Gastroesophageal sphincter (tissue), 4 donors: ENCODE measurements around the gene OBP2B. TPM values are rescaled to one million over a fixed set of nuclear protein-coding genes. Genes with fewer than 3 reads are reported as not detected.
"Not testable (repeated sequence)": the region's sequence is repeated elsewhere in the genome, so short reads cannot be mapped to it uniquely, and the experiment has no call there.

Experiments
- ATAC-seq: fragments of 150-250 bp; one replicate; pipeline ENCODE4 v1.9.1; 2016; ENCODE audit warnings: mild to moderate bottlenecking, moderate library complexity
- H3K27ac ChIP-seq, 4 donors: fragments of 200-600 bp; sonication (generic) in 3 of 4; 1 replicate in 3 of 4; 2 replicates in 1 of 4; pipeline ENCODE4 v1.5.1; 2016 to 2019
- H3K27me3 ChIP-seq: fragments of 200-600 bp; sonication (generic); one replicate; pipeline ENCODE4 v1.5.1; 2019
- H3K36me3 ChIP-seq, 2 donors: fragments of 200-600 bp; sonication (generic); one replicate each; pipeline ENCODE4 v1.5.1; 2019; ENCODE audit warnings: control low read depth in 1 of 2
- H3K4me1 ChIP-seq, 3 donors: fragments of 200-600 bp; sonication (generic); 1 replicate in 2 of 3; 2 replicates in 1 of 3; pipeline ENCODE4 v1.5.1; 2016 to 2019; ENCODE audit warnings: control low read depth in 2 of 3
- H3K4me3 ChIP-seq, 2 donors: fragments of 200-600 bp; sonication (generic); one replicate each; pipeline ENCODE4 v1.5.1; 2019; ENCODE audit warnings: mild to moderate bottlenecking in 1 of 2, moderate library complexity in 1 of 2
- H3K9me3 ChIP-seq, 3 donors: fragments of 200-600 bp; sonication (generic); one replicate each; pipeline ENCODE4 v1.5.1; 2017 to 2019; ENCODE audit warnings: control low read depth in 2 of 3
- EP300 ChIP-seq: sonication (generic); formaldehyde crosslinking; IDR thresholded peaks from one replicate; pipeline ENCODE4 v1.6.1; 2017; ENCODE audit warnings: antibody characterized with exemption, mild to moderate bottlenecking
- POLR2A ChIP-seq, 2 donors: fragments of 450-650 bp; IDR thresholded peaks; one replicate each; pipeline ENCODE4 v1.6.1; 2017; ENCODE audit warnings: antibody characterized with exemption in 2 of 2, mild to moderate bottlenecking in 2 of 2, moderate library complexity in 1 of 2
- POLR2AphosphoS5 ChIP-seq: sonication (generic); formaldehyde crosslinking; IDR thresholded peaks from one replicate; pipeline ENCODE4 v1.6.1; 2017; ENCODE audit warnings: antibody characterized with exemption
- WGBS, 2 donors: methylation state at CpG; one replicate each; pipeline ENCODE4 v1.1.5; 2018; ENCODE audit warnings: low coverage in 1 of 2; 5-methylcytosine and 5-hydroxymethylcytosine counted together
- total RNA-seq, 4 donors: library from RNA; depleted of rRNA; stranded (reverse); fragments of >200 nt; gene quantifications; one replicate each; pipeline ENCODE4 v1.1.0, GENCODE V29; 2016
- TF ChIP-seq, protein P1 (sequence below), 4 experiments: fragments of 200-600 bp in 2 of 4; fragments of 450-650 bp in 2 of 4; sonication (generic) in 1 of 4; IDR thresholded peaks; one replicate each; pipeline ENCODE4 v1.5.1; 2017 to 2019; ENCODE audit warnings: antibody characterized with exemption in 4 of 4, mild to moderate bottlenecking in 2 of 4, moderate library complexity in 2 of 4

The OBP2B gene
- total RNA-seq, 4 donors from 2014 or later: not detected

GRCh38 chr9:133239533-133240090, 30.6 kb upstream of the OBP2B start:
- no peak for ATAC-seq
- Histone ChIP-seq H3K4me3 (peak overlapping the region in 1 of 2 donors; percentile 39), H3K27me3 (peaks cover 79% of the 10 kb centered on the region), H3K36me3 (no peaks in the 10 kb centered on the region), H3K9me3 (no peaks in the 10 kb centered on the region), H3K4me1 (peaks cover 0 to 16% (median 0%) of the 10 kb centered on the region in 3 donors), H3K27ac (peak overlapping the region in 1 of 4 donors; percentile 75)
- TF ChIP-seq POLR2AphosphoS5 (no peak), EP300 (no peak), POLR2A (IDR thresholded peaks at IDR 0.05) (no peak)
- TF ChIP-seq, protein P1, sequence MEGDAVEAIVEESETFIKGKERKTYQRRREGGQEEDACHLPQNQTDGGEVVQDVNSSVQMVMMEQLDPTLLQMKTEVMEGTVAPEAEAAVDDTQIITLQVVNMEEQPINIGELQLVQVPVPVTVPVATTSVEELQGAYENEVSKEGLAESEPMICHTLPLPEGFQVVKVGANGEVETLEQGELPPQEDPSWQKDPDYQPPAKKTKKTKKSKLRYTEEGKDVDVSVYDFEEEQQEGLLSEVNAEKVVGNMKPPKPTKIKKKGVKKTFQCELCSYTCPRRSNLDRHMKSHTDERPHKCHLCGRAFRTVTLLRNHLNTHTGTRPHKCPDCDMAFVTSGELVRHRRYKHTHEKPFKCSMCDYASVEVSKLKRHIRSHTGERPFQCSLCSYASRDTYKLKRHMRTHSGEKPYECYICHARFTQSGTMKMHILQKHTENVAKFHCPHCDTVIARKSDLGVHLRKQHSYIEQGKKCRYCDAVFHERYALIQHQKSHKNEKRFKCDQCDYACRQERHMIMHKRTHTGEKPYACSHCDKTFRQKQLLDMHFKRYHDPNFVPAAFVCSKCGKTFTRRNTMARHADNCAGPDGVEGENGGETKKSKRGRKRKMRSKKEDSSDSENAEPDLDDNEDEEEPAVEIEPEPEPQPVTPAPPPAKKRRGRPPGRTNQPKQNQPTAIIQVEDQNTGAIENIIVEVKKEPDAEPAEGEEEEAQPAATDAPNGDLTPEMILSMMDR (IDR thresholded peaks at IDR 0.05): no peak
- WGBS, 2 donors: 87 to 90% methylated on average over 8 to 15 of the region's 18 CpGs

DNA sequence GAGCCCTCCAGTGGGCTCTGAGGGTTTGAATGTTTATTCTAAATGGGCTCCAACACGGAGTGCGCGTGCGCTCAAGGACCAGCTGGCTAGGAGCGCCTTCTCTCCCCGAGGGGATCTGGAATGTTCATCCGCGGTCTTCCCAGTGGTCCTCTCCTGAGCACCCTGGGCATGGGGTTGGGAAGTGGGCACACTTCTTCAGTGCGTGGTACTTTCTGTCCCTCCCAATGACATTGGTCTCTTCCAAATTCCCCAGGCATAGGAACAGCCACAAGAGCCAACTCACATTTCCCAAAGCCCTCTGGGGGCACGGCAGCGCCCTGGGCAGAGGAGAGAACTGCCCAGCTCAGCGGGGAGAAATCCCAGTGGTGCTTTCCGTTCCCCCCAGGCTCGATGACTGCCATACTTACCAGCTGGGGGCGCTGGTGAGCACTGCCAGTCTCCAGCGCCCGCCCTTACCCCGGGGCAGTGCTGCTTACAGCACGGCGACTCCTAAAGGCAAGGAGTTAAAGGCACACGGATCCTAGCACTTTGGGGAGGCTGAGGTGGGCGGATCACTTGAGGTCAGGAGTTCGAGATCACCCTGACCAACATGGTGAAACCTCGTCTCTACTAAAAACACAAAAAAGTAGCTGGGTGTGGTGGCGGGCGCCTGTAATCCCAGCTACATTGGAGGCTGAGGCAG, 29.9 kb upstream of the OBP2B start:
- peaks cover 82% of the 10 kb centered on the region for H3K27me3 ChIP-seq
- H3K27ac ChIP-seq: peak overlapping the region in 3 of 4 donors; percentile 53 to 75 (median 60)
- WGBS, 2 donors: 13 to 15% methylated on average over 5 to 19 of the region's 26 CpGs
- H3K4me1 ChIP-seq: peaks cover 0 to 16% (median 0%) of the 10 kb centered on the region in 3 donors
- H3K4me3 ChIP-seq: peak overlapping the region in 1 of 2 donors; percentile 39
- peak; percentile 53 for ATAC-seq
- no peaks in the 10 kb centered on the region for H3K9me3 ChIP-seq
- H3K36me3 ChIP-seq: no peaks in the 10 kb centered on the region
- TF ChIP-seq, protein P1 (IDR thresholded peaks at IDR 0.05): peak in 3 of 4 experiments; percentile 17 to 58 (median 45)
- no peak for TF ChIP-seq POLR2A (IDR thresholded peaks at IDR 0.05)

DNA sequence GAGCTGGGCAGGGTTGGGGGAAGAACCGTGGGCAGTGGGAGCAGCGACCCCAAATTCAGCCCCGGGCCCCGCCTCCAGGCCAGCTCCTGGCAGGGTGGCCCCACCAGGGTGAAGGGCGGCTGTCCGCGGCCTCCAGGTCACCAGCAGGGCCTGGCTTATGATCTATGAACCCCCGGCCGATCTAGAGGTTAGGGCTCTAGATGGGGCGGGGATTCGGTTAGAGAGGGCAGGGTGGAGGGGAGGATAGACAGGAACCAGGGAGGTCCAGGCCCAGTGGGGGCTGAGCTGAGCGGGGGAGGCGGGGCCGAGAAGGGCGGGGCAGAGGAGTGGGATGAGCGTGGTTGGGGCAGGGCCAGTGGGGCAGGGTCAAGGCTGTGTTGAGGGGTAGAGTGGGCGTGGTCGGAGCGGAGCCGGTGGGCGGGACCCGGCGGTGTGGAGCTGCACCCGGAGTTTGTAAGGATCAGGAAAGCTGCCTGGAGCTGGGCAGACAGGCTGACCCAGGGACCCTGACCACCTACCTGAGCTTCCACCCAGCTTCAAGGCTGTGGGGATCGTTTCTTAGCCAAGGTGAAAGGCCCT, 29.3 kb upstream of the OBP2B start:
- peaks cover 0 to 16% (median 0%) of the 10 kb centered on the region in 3 donors for H3K4me1 ChIP-seq
- no peaks in the 10 kb centered on the region for H3K36me3 ChIP-seq
- WGBS, 2 donors: 0 to 24% methylated on average over 9 to 11 of the region's 25 CpGs
- peak overlapping the region in 3 of 4 donors; percentile 53 to 75 (median 60) for H3K27ac ChIP-seq
- peak overlapping the region in 1 of 2 donors; percentile 39 for H3K4me3 ChIP-seq
- ATAC-seq: peak; percentile 67
- TF ChIP-seq POLR2A (IDR thresholded peaks at IDR 0.05) (no peak), EP300 (no peak), POLR2AphosphoS5 (no peak)
- TF ChIP-seq, protein P1 (IDR thresholded peaks at IDR 0.05): no peak
- H3K9me3 ChIP-seq: no peaks in the 10 kb centered on the region
- H3K27me3 ChIP-seq: peaks cover 82% of the 10 kb centered on the region

GRCh38 chr9:133237035-133237731, 28.1 kb upstream of the OBP2B start:
- 48 to 70% methylated on average over 6 to 7 of the region's 17 CpGs for WGBS, 2 donors
- H3K36me3 ChIP-seq: no peaks in the 10 kb centered on the region
- peaks cover 73% of the 10 kb centered on the region for H3K27me3 ChIP-seq
- peak overlapping the region in 3 of 4 donors; percentile 60 to 75 (median 72) for H3K27ac ChIP-seq
- TF ChIP-seq, protein P1 (IDR thresholded peaks at IDR 0.05): no peak
- TF ChIP-seq EP300 (no peak), POLR2A (IDR thresholded peaks at IDR 0.05) (no peak), POLR2AphosphoS5 (no peak)
- peak; percentile 43 for ATAC-seq
- no peak overlapping the region for H3K4me3 ChIP-seq
- no peaks in the 10 kb centered on the region for H3K9me3 ChIP-seq
- peaks cover 0 to 16% (median 0%) of the 10 kb centered on the region in 3 donors for H3K4me1 ChIP-seq

DNA sequence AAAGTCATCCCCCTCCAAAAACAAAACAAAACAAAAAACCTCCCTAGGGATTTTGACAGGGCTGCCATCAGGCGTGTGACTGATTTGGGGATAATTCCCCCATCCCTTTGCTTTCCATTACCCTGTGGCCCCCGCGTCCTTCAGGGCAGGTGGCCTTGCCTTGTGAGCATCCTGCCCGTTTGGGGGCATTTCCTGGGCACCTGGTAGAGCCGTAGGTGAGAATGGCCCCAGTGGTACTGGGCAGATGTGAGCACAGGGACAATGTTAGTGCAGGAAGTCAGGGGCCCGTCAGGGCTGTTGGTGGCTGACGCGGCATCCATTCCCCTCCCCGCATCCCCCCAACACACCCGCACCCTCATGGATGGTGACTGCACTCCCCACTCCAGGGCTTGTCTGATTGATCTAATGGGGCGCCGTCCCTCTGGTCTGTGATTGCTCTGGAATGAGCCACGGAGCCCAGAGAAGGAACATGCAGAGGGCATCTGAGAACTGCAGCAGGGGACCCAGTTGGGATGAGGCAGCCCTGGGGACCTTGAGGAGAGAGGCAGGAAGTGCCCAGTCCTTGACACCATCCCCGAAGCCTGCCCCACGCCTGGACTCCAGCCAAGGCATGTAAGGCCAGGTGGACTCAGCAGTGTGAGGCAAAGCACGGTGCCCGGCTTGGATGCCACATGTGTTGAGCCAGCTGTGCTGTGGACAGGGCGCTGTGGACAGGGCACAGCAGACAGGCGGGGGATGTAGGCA, 27.4 kb upstream of the OBP2B start:
- WGBS, 2 donors: 50 to 80% methylated on average over 1 of the region's 19 CpGs
- peak overlapping the region in 3 of 4 donors; percentile 58 to 75 (median 72) for H3K27ac ChIP-seq
- not testable (repeated sequence) for H3K36me3 ChIP-seq, ATAC-seq, H3K4me3 ChIP-seq, H3K9me3 ChIP-seq
- H3K4me1 ChIP-seq: peaks cover 0 to 16% (median 0%) of the 10 kb centered on the region in 3 donors
- peaks cover 66% of the 10 kb centered on the region for H3K27me3 ChIP-seq
